Activated CD4-positive, alpha-beta memory T cell treated with anti-CD3 and anti-CD28 coated beads for 36 hours (primary cell): ENCODE results near the gene PPP1R13L. TPM values are rescaled to one million over a fixed set of nuclear protein-coding genes. Genes with fewer than 3 reads are reported as not detected.
"Not testable (repeated sequence)": the region's sequence is repeated elsewhere in the genome, so short reads cannot be mapped to it uniquely, and the experiment has no call there.

ENCODE experiments used
- CTCF ChIA-PET: fragments of 350-600 bp; sonication (Branson Sonifier 250); formaldehyde crosslinking; loops from one replicate; lab custom pipeline; 2021; ENCODE audit warnings: antibody characterized with exemption, inconsistent platforms; lab: Charles Lee
- POLR2A ChIA-PET: fragments of 350-600 bp; sonication (Branson Sonifier 250); formaldehyde crosslinking; loops from one replicate; lab custom pipeline; 2021; ENCODE audit warnings: antibody characterized with exemption; lab: Charles Lee
- DNase-seq: peaks from one replicate; pipeline ENCODE4 v3.0.0-alpha.2; 2020
- H3K27ac Mint-ChIP-seq: one replicate; pipeline ENCODE4 v1.8.0; 2021; ENCODE audit warnings: mixed read lengths
- H3K27me3 Mint-ChIP-seq: one replicate; pipeline ENCODE4 v1.8.0; 2021; ENCODE audit warnings: mixed read lengths
- H3K36me3 Mint-ChIP-seq: one replicate; pipeline ENCODE4 v1.8.0; 2021; ENCODE audit warnings: mixed read lengths
- H3K4me1 Mint-ChIP-seq: one replicate; pipeline ENCODE4 v1.8.0; 2021; ENCODE audit warnings: low read depth, mixed read lengths
- H3K4me3 Mint-ChIP-seq: one replicate; pipeline ENCODE4 v1.8.0; 2021; ENCODE audit warnings: mild to moderate bottlenecking, mixed read lengths
- H3K9me3 Mint-ChIP-seq: one replicate; pipeline ENCODE4 v1.8.0; 2021; ENCODE audit warnings: mixed read lengths
- intact Hi-C: fragments of 100-400 bp; cut with micrococcal nuclease; formaldehyde crosslinking; loops from one replicate; pipeline ENCODE4 v1.15.1; 2023
- total RNA-seq, 2 experiments: library from RNA; stranded (reverse); gene quantifications; one replicate each; pipeline ENCODE4 v1.2.3, GENCODE V29; 2021

PPP1R13L gene
- total RNA-seq, 2 experiments from 2014 or later, result 8.1 to 9.2 TPM

GRCh38 chr19:45429896-45430295 lies 25.0 kb upstream of the PPP1R13L start:
- DNase-seq, H3K27ac Mint-ChIP-seq, H3K36me3 Mint-ChIP-seq, H3K9me3 Mint-ChIP-seq, H3K27me3 Mint-ChIP-seq, POLR2A ChIA-PET, H3K4me3 Mint-ChIP-seq: not testable (repeated sequence)
- intact Hi-C loops, result loop anchor here (10.0 kb wide), 1 partner anchor 155 kb away; the partner anchor contains the start of gene OPA3
- CTCF ChIA-PET, result interaction anchor here (0.8 to 4.2 kb wide), 4 partner anchors 10 to 65 kb away, joined by 3 to 63 read pairs (median 15); no protein-coding TSS in a partner anchor
- peaks cover 20% of the 10 kb centered on the region for H3K4me1 Mint-ChIP-seq

- ChIA-PET CTCF (interaction anchor here (0.6 to 4.2 kb wide), 6 partner anchors 8 to 57 kb away, joined by 3 to 63 read pairs (median 6); no protein-coding TSS in a partner anchor), POLR2A (no interaction called here)
- Mint-ChIP-seq H3K36me3 (no peaks in the 10 kb centered on the region), H3K27me3 (peaks cover 4% of the 10 kb centered on the region), H3K4me3 (peak overlapping the region; percentile 70), H3K4me1 (peaks cover 28% of the 10 kb centered on the region), H3K9me3 (no peaks in the 10 kb centered on the region), H3K27ac (no peak overlapping the region)
- peak; percentile 50 for DNase-seq
- intact Hi-C loops, result loop anchor here (10.0 kb wide), 1 partner anchor 156 kb away; the partner anchor contains the start of gene OPA3
These were observed 23.7 kb upstream of the PPP1R13L start for GRCh38 chr19:45428384-45429231.

GRCh38 chr19:45424191-45425058 lies 19.6 kb upstream of the PPP1R13L start:
- Mint-ChIP-seq H3K27me3 (peaks cover 4% of the 10 kb centered on the region), H3K36me3 (no peaks in the 10 kb centered on the region), H3K4me1 (peaks cover 54% of the 10 kb centered on the region), H3K27ac (peak overlapping the region; percentile 88), H3K4me3 (peak overlapping the region; percentile 85), H3K9me3 (no peaks in the 10 kb centered on the region)
- DNase-seq, result peak; percentile 76
- POLR2A ChIA-PET, result interaction anchor here (0.7 to 2.1 kb wide), 3 partner anchors 27 to 45 kb away, joined by 3 to 6 read pairs (median 3); partner anchors contain the start of gene FOSB
- intact Hi-C loops, result loop anchor here (2.0 to 10.0 kb wide), 3 partner anchors 14 to 218 kb away; partner anchors contain the start of gene OPA3
- CTCF ChIA-PET, result interaction anchor here (1.0 to 2.0 kb wide), 4 partner anchors 15 to 81 kb away, joined by 3 to 14 read pairs (median 10); no protein-coding TSS in a partner anchor

GRCh38 chr19:45423589-45424190 lies 18.8 kb upstream of the PPP1R13L start, which contains the start of gene ERCC1:
ERCC1 (minus strand) TSS chr19:45423917; CDS start chr19:45423374, 543 bp downstream.
- intact Hi-C loops, result loop anchor here (1.0 to 10.0 kb wide), 4 partner anchors 15 to 219 kb away; partner anchors contain the start of genes OPA3 and POLR1G
- Mint-ChIP-seq H3K4me1 (peaks cover 54% of the 10 kb centered on the region), H3K4me3 (peak within 1 kb of the TSS; percentile 85), H3K9me3 (no peaks in the 10 kb centered on the region), H3K36me3 (peaks cover under 1% of the 10 kb centered on the region), H3K27me3 (peaks cover 2% of the 10 kb centered on the region), H3K27ac (peak within 1 kb of the TSS; percentile 88)
- CTCF ChIA-PET, result interaction anchor here (1.0 to 2.0 kb wide), 5 partner anchors 16 to 82 kb away, joined by 3 to 14 read pairs (median 9); no protein-coding TSS in a partner anchor
- peak; percentile 92 for DNase-seq
- POLR2A ChIA-PET, result interaction anchor here (0.7 to 2.1 kb wide), 3 partner anchors 28 to 45 kb away, joined by 3 to 6 read pairs (median 3); partner anchors contain the start of gene FOSB

DNA sequence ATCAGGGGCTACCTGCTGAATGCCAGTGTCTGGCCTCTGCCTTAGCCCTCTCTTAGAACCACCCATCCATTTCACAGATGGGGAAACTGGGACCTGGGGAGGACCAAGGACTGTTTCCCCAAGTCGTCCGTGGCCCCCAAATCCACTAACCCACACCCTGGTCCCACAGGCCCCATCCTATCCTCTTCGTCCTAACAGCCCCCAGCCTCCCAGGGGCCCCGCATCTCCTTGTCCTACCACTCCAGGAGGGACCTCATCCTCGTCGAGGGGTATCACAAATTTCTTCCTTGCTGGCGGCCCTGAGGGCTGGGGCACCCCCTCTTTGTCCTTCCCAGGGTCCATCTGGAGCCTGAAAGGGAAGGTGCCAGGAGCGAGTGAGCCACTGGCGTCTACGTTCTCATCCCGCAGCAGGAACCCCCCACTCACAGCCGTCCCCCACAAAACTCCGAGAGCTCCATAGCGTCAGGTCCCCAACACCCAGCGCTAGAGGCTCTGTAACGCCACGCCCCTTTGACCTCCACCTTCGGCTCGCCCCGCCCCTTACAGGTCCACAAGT lies 18.2 kb upstream of the PPP1R13L start:
- peaks cover 2% of the 10 kb centered on the region for H3K36me3 Mint-ChIP-seq
- ChIA-PET CTCF (interaction anchor here (1.0 to 1.8 kb wide), 2 partner anchors 16 to 62 kb away, joined by 4 to 9 read pairs; no protein-coding TSS in a partner anchor), POLR2A (interaction anchor here (2.1 kb wide), 1 partner anchor 45 kb away, joined by 6 read pairs; the partner anchor contains the start of gene FOSB)
- H3K27me3 Mint-ChIP-seq, result no peaks in the 10 kb centered on the region
- peak overlapping the region; percentile 85 for H3K4me3 Mint-ChIP-seq
- no peaks in the 10 kb centered on the region for H3K9me3 Mint-ChIP-seq
- no peak for DNase-seq
- intact Hi-C loops, result loop anchor here (1.0 to 10.0 kb wide), 2 partner anchors 17 to 162 kb away; partner anchors contain the start of genes OPA3 and POLR1G
- peak overlapping the region; percentile 88 for H3K27ac Mint-ChIP-seq
- H3K4me1 Mint-ChIP-seq, result peaks cover 52% of the 10 kb centered on the region

- H3K27ac Mint-ChIP-seq, result no peak overlapping the region
- H3K4me3 Mint-ChIP-seq, result no peak overlapping the region
- H3K27me3 Mint-ChIP-seq, result no peaks in the 10 kb centered on the region
- CTCF ChIA-PET, result interaction anchor here (0.8 to 1.2 kb wide), 3 partner anchors 18 to 64 kb away, joined by 3 to 7 read pairs (median 5); no protein-coding TSS in a partner anchor
- peaks cover 7% of the 10 kb centered on the region for H3K36me3 Mint-ChIP-seq
- DNase-seq, result no peak
- POLR2A ChIA-PET, result no interaction called here
- no peaks in the 10 kb centered on the region for H3K9me3 Mint-ChIP-seq
- peaks cover 44% of the 10 kb centered on the region for H3K4me1 Mint-ChIP-seq
- intact Hi-C loops, result loop anchor here (10.0 kb wide), 1 partner anchor 163 kb away; the partner anchor contains the start of gene OPA3
These were observed 17.2 kb upstream of the PPP1R13L start for GRCh38 chr19:45421947-45422498.

GRCh38 chr19:45420871-45421270 lies 16.0 kb upstream of the PPP1R13L start:
- CTCF ChIA-PET, result no interaction called here
- no peak for DNase-seq
- peaks cover 10% of the 10 kb centered on the region for H3K36me3 Mint-ChIP-seq
- POLR2A ChIA-PET, result no interaction called here
- H3K4me3 Mint-ChIP-seq, result no peak overlapping the region
- peaks cover 42% of the 10 kb centered on the region for H3K4me1 Mint-ChIP-seq
- no peaks in the 10 kb centered on the region for H3K9me3 Mint-ChIP-seq
- H3K27ac Mint-ChIP-seq, result no peak overlapping the region
- H3K27me3 Mint-ChIP-seq, result no peaks in the 10 kb centered on the region
- intact Hi-C loops, result loop anchor here (10.0 kb wide), 1 partner anchor 164 kb away; the partner anchor contains the start of gene OPA3

- ChIA-PET POLR2A (interaction anchor here (1.0 kb wide), 1 partner anchor 13 kb away, joined by 4 read pairs; no protein-coding TSS in a partner anchor), CTCF (no interaction called here)
- no peaks in the 10 kb centered on the region for H3K27me3 Mint-ChIP-seq
- H3K9me3 Mint-ChIP-seq, result no peaks in the 10 kb centered on the region
- H3K4me1 Mint-ChIP-seq, result peaks cover 38% of the 10 kb centered on the region
- no peak overlapping the region for H3K4me3 Mint-ChIP-seq
- peaks cover 12% of the 10 kb centered on the region for H3K36me3 Mint-ChIP-seq
- intact Hi-C loops, result loop anchor here (10.0 kb wide), 1 partner anchor 164 kb away; the partner anchor contains the start of gene OPA3
- DNase-seq, result no peak
- H3K27ac Mint-ChIP-seq, result no peak overlapping the region
These were observed 15.5 kb upstream of the PPP1R13L start for GRCh38 chr19:45420356-45420755.

DNA sequence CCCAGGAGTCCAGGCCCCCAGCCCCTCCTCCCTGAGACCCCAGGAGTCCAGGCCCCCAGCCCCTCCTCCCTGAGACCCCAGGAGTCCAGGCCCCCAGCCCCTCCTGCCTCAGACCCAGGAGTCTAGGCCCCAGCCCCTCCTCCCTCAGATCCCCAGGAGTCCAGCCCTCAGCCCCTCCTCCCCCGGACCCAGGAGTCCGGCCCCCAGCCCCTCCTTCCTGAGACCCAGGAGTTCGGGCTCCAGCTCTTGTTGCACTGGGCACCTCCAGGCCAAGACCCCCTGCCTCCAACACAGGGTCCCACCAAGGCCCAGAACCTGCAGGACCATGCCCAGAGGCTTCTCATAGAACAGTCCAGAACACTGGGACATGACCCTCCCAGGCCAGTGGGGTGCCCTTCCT lies 15.0 kb upstream of the PPP1R13L start:
- CTCF ChIA-PET, result no interaction called here
- intact Hi-C loops, result loop anchor here (10.0 kb wide), 1 partner anchor 165 kb away; the partner anchor contains the start of gene OPA3
- Mint-ChIP-seq H3K9me3 (no peaks in the 10 kb centered on the region), H3K27me3 (no peaks in the 10 kb centered on the region), H3K4me3 (no peak overlapping the region), H3K4me1 (peaks cover 38% of the 10 kb centered on the region), H3K27ac (no peak overlapping the region), H3K36me3 (peaks cover 12% of the 10 kb centered on the region)
- no peak for DNase-seq
- POLR2A ChIA-PET, result interaction anchor here (1.0 kb wide), 1 partner anchor 13 kb away, joined by 4 read pairs; no protein-coding TSS in a partner anchor

- intact Hi-C loops, result no loop called here
- Mint-ChIP-seq H3K27me3 (no peaks in the 10 kb centered on the region), H3K4me1 (peaks cover 35% of the 10 kb centered on the region), H3K9me3 (no peaks in the 10 kb centered on the region), H3K36me3 (peaks cover 16% of the 10 kb centered on the region), H3K27ac (peak overlapping the region; percentile 34), H3K4me3 (no peak overlapping the region)
- ChIA-PET POLR2A (no interaction called here), CTCF (no interaction called here)
- DNase-seq, result no peak
These were observed 14.5 kb upstream of the PPP1R13L start for GRCh38 chr19:45419396-45419795.
